Loucy (cell line): ENCODE measurements around the gene IGFN1.

Source experiments
- H2AFZ ChIP-seq: fragments of 200-600 bp; sonication (generic); 2 replicates; pipeline ENCODE4 v1.6.0; 2016; ENCODE audit warnings: antibody characterized with exemption, mild to moderate bottlenecking, low read length, moderate library complexity
- H3F3A ChIP-seq: fragments of 200-600 bp; 2 replicates; pipeline ENCODE4 v1.6.0; 2016; ENCODE audit warnings: antibody characterized with exemption, low read depth, mild to moderate bottlenecking
- H3K27me3 ChIP-seq: fragments of 200-600 bp; sonication (generic); 2 replicates; pipeline ENCODE4 v1.6.1; 2014; ENCODE audit warnings: low read length, mild to moderate bottlenecking; ENCODE audit not compliant: insufficient read depth, poor library complexity, severe bottlenecking
- H3K36me3 ChIP-seq: fragments of 200-600 bp; sonication (generic); 2 replicates; pipeline ENCODE4 v1.6.1; 2016; ENCODE audit warnings: low read length; ENCODE audit not compliant: insufficient read depth
- H3K4me1 ChIP-seq: fragments of 200-600 bp; sonication (generic); 2 replicates; pipeline ENCODE4 v1.5.1; 2014; ENCODE audit warnings: low read length, mild to moderate bottlenecking; ENCODE audit not compliant: insufficient read depth, poor library complexity, severe bottlenecking
- H3K4me2 ChIP-seq: fragments of 200-600 bp; sonication (generic); 2 replicates; pipeline ENCODE4 v1.6.0; 2014; ENCODE audit warnings: antibody characterized with exemption, low read length, low read depth, mild to moderate bottlenecking; ENCODE audit not compliant: poor library complexity, severe bottlenecking
- H3K4me3 ChIP-seq: fragments of 200-600 bp; sonication (generic); 2 replicates; pipeline ENCODE4 v1.5.1; 2014; ENCODE audit warnings: low read length, mild to moderate bottlenecking, mixed read lengths; ENCODE audit not compliant: poor library complexity, severe bottlenecking
- H3K79me2 ChIP-seq: fragments of 200-600 bp; sonication (generic); 2 replicates; pipeline ENCODE4 v1.6.1; 2014; ENCODE audit warnings: low read length; ENCODE audit not compliant: insufficient read depth
- H3K9ac ChIP-seq: fragments of 200-600 bp; sonication (generic); 2 replicates; pipeline ENCODE4 v1.6.0; 2014; ENCODE audit warnings: mild to moderate bottlenecking, low read depth, low read length, moderate library complexity; ENCODE audit not compliant: poor library complexity, severe bottlenecking
- H3K9me2 ChIP-seq: fragments of 200-600 bp; sonication (generic); replicated peaks from 2 replicates; pipeline ENCODE4 v1.6.1; 2016; ENCODE audit warnings: low read depth, low read length, mixed read lengths
- H3K9me3 ChIP-seq: fragments of 200-600 bp; sonication (generic); 2 replicates; pipeline ENCODE4 v1.6.1; 2014; ENCODE audit warnings: mild to moderate bottlenecking, antibody characterized with exemption, low read length, low read depth; ENCODE audit not compliant: insufficient read depth
- H4K20me1 ChIP-seq: fragments of 200-600 bp; sonication (generic); 2 replicates; pipeline ENCODE4 v1.6.0; 2014; ENCODE audit warnings: antibody characterized with exemption, low read length, mild to moderate bottlenecking; ENCODE audit not compliant: insufficient read depth, poor library complexity, severe bottlenecking
- CTCF ChIP-seq: fragments of 200-600 bp; sonication (generic); conservative IDR thresholded peaks from 2 replicates; pipeline ENCODE4 v1.5.1; 2014; ENCODE audit warnings: mild to moderate bottlenecking, antibody characterized with exemption, low read length
- EZH2phosphoT487 ChIP-seq: fragments of 200-600 bp; IDR thresholded peaks from 2 replicates; pipeline ENCODE4 v1.6.1; 2018; ENCODE audit warnings: antibody characterized with exemption, mild to moderate bottlenecking, moderate library complexity, borderline replicate concordance

Gene IGFN1

GRCh38 chr1:201275253-201275666 lies 84.6 kb downstream of the IGFN1 start:
- Histone ChIP-seq H3K9me2 (no peaks in the 10 kb centered on the region), H3K27me3 (no peaks in the 10 kb centered on the region), H3K36me3 (no peaks in the 10 kb centered on the region), H3K4me2 (no peak overlapping the region), H3K4me1 (no peaks in the 10 kb centered on the region), H3K9ac (no peak overlapping the region), H3K9me3 (no peaks in the 10 kb centered on the region), H3F3A (no peaks in the 10 kb centered on the region), H3K79me2 (no peaks in the 10 kb centered on the region), H3K4me3 (no peak overlapping the region), H2AFZ (no peak overlapping the region), H4K20me1 (no peaks in the 10 kb centered on the region)
- TF ChIP-seq EZH2phosphoT487 (no peak), CTCF (no peak)

DNA sequence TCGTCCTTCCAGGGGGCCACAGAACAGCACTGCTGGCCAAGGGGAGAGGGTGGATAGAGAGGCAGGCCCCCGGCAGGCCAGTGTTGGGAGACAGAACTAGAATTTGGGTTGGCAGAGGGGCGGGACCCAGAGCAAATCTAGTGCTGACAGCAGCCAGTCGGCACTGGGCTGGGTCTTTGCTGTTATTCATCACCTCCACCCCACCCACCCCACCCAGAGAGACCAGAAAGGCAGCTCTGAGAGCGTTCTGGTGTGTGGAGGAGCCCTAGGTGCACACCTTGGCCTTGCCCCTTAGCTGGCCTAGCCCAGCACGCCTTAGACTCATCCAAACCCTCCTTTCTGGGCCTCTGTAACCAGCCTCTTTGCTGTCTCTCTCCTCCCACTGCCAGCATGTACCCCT lies 86.3 kb downstream of the IGFN1 start:
- Histone ChIP-seq H3F3A (no peaks in the 10 kb centered on the region), H3K4me2 (no peak overlapping the region), H3K9me2 (no peaks in the 10 kb centered on the region)

DNA sequence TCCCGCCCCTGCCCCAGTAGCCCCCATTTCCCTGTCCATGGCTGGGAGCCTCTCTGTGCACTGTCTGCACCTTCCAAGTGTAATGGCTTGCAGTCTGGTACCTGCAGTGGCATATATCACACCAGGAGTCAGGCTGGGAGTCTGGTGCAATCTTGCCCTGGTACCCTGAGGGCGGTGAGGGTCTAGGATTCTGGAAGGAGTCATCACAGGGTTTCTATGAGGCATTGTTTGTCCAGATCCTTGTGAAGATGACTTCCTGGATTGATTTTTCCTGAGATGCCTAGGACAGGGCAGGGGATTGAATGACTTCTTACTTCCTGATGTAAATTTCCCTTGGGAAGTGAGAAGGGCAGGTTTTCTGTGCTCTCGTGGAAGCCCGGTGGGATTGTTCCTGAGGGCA lies 86.8 kb downstream of the IGFN1 start:
- TF ChIP-seq EZH2phosphoT487 (no peak), CTCF (no peak)
- no peaks in the 10 kb centered on the region for H3K27me3 ChIP-seq
- H3K9me2 ChIP-seq: no peaks in the 10 kb centered on the region

More for the DNA sequence above, 86.3 kb downstream of the IGFN1 start:
- no peak for TF ChIP-seq EZH2phosphoT487
- no peak for TF ChIP-seq CTCF
- no peak overlapping the region for H3K9ac ChIP-seq
- H3K9me3 ChIP-seq: no peaks in the 10 kb centered on the region
- no peaks in the 10 kb centered on the region for H4K20me1 ChIP-seq
- no peak overlapping the region for H2AFZ ChIP-seq
- no peaks in the 10 kb centered on the region for H3K36me3 ChIP-seq
- no peaks in the 10 kb centered on the region for H3K27me3 ChIP-seq
- no peaks in the 10 kb centered on the region for H3K4me1 ChIP-seq
- H3K79me2 ChIP-seq: no peaks in the 10 kb centered on the region
- H3K4me3 ChIP-seq: no peak overlapping the region

More for the DNA sequence above, 86.8 kb downstream of the IGFN1 start:
- no peaks in the 10 kb centered on the region for H3K9me3 ChIP-seq
- no peaks in the 10 kb centered on the region for H3F3A ChIP-seq
- H2AFZ ChIP-seq: no peak overlapping the region
- no peak overlapping the region for H3K4me3 ChIP-seq
- H3K4me1 ChIP-seq: no peaks in the 10 kb centered on the region
- H4K20me1 ChIP-seq: no peaks in the 10 kb centered on the region
- H3K4me2 ChIP-seq: no peak overlapping the region
- H3K79me2 ChIP-seq: no peaks in the 10 kb centered on the region
- no peak overlapping the region for H3K9ac ChIP-seq
- H3K36me3 ChIP-seq: no peaks in the 10 kb centered on the region
